HFFc6 (cell line): Measurements from ENCODE around the gene SCO2. TPM values are rescaled to one million over a fixed set of nuclear protein-coding genes. Genes with fewer than 3 reads are reported as not detected.

ENCODE experiments used
- DNase-seq: peaks from one replicate; pipeline ENCODE4 v3.0.0-alpha.2; 2018
- H3K27ac Mint-ChIP-seq: 2 replicates; pipeline ENCODE4 v1.8.0; 2020; ENCODE audit warnings: mild to moderate bottlenecking, mixed read lengths
- H3K27me3 Mint-ChIP-seq: 2 replicates; pipeline ENCODE4 v1.8.0; 2021; ENCODE audit warnings: mild to moderate bottlenecking, moderate library complexity, mixed read lengths; ENCODE audit not compliant: insufficient read depth
- H3K36me3 Mint-ChIP-seq: 2 replicates; pipeline ENCODE4 v1.8.0; 2021; ENCODE audit warnings: low read depth, mixed read lengths
- H3K4me1 Mint-ChIP-seq: 2 replicates; pipeline ENCODE4 v1.8.0; 2020; ENCODE audit warnings: low read depth, mixed read lengths
- H3K4me3 Mint-ChIP-seq: 2 replicates; pipeline ENCODE4 v1.8.0; 2020; ENCODE audit warnings: mild to moderate bottlenecking, moderate library complexity, mixed read lengths
- H3K9me3 Mint-ChIP-seq: 2 replicates; pipeline ENCODE4 v1.8.0; 2020; ENCODE audit warnings: mild to moderate bottlenecking, mixed read lengths
- total RNA-seq, 6 experiments: library from RNA; stranded (reverse); fragmentation: NEBNext Ultra II Directional; extraction: Animal tissue kit (Norgen Biotek cat#: 25700); gene quantifications; 2 replicates in 1 of 6; 3 replicates in 5 of 6; pipeline ENCODE4 v1.2.3, GENCODE V29; 2021
- TF ChIP-seq, protein P1 (sequence below): fragments of 200-600 bp; sonication (generic); IDR thresholded peaks from 2 replicates; pipeline ENCODE4 v1.5.0; 2021; ENCODE audit warnings: antibody characterized with exemption, mild to moderate bottlenecking

SCO2 gene
- total RNA-seq, 6 experiments from 2014 or later = 2.7 to 11.1 (median 9.7) TPM

DNA sequence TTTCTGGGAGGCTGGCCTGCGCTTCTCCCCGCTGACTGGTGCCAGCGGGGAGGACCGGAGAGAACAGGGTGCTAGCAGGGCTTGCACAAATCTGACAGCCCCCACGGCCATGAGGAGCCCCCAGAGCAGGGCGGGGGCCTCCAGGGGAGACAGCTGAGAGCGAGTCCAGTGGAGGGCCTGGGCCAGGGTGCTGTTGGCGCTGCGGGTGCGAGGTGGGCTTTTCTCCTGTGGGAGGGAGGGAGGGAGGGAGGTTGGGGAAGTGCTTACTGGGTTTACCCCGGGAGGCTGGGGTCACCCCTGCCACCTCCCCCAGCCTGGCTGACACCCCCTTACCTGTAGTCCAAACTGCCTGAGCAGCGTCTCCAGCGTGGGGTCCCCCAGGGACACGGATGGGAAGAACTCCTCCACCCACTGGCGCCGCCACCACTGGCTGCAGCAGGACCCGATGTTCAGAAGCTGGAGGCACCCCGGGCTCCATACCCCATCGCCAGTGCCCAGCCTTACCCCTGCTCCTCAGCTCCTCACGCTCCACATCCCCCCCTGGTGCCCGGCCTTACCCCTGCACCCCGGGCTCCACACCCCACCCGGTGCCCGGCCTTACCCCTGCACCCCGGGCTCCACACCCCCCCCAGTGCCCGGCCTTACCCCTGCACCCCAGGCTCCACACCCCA lies 21.8 kb downstream of the SCO2 start:
- Mint-ChIP-seq H3K4me3 (no peak overlapping the region), H3K36me3 (no peaks in the 10 kb centered on the region), H3K4me1 (peaks cover 3% of the 10 kb centered on the region; the same call in 1 of the 2 replicates), H3K27me3 (no peaks in the 10 kb centered on the region), H3K9me3 (no peaks in the 10 kb centered on the region), H3K27ac (no peak overlapping the region)
- TF ChIP-seq, protein P1, sequence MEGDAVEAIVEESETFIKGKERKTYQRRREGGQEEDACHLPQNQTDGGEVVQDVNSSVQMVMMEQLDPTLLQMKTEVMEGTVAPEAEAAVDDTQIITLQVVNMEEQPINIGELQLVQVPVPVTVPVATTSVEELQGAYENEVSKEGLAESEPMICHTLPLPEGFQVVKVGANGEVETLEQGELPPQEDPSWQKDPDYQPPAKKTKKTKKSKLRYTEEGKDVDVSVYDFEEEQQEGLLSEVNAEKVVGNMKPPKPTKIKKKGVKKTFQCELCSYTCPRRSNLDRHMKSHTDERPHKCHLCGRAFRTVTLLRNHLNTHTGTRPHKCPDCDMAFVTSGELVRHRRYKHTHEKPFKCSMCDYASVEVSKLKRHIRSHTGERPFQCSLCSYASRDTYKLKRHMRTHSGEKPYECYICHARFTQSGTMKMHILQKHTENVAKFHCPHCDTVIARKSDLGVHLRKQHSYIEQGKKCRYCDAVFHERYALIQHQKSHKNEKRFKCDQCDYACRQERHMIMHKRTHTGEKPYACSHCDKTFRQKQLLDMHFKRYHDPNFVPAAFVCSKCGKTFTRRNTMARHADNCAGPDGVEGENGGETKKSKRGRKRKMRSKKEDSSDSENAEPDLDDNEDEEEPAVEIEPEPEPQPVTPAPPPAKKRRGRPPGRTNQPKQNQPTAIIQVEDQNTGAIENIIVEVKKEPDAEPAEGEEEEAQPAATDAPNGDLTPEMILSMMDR = peak; percentile 36
- DNase-seq = no peak

DNA sequence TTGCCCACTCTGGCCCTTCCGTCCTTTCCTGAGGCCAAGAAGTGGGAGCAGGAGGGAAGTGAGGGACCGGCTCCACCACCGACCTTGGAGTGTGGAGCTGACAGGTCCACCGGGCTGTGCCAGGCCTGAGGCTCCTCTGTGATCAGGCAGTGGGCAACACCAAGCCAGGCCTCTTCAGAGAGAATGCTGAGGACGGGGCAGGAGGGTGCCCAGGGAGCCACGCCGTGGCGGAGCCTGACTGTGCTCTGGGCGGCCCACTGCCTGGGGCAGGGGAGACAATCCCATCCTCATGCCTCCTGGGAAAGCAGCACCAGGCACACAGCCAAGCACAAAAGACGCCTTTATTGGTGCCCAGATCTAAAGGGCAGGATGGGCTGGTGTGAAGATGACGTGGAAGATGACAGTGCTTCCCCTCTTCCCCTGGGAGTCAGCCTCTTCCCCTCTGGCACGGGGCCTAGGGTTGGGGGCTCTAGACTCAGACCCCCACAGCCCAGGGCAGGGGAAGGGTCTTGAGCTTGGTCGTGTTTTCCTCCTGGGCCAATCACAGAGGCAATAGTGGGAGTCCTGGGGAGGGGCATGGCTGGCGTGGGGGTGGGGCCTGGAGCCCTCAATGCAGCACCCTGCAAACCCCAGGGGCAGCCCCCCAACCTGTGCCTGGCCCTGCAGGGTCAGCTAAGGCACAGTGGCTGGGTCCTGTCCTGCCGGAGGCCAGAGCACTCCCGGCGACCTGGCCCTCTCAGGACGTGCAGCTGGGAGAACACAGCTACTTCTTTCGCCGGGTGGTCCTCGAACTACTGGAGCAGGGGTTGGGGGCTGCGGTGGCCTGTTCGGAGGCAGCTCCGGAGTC lies 22.5 kb downstream of the SCO2 start:
- H3K27me3 Mint-ChIP-seq = peaks cover under 1% of the 10 kb centered on the region; the same call in 1 of the 2 replicates
- TF ChIP-seq, protein P1 = no peak
- H3K36me3 Mint-ChIP-seq = no peaks in the 10 kb centered on the region
- no peak for DNase-seq
- H3K4me1 Mint-ChIP-seq = peaks cover 6% of the 10 kb centered on the region; the same call in 1 of the 2 replicates
- H3K27ac Mint-ChIP-seq = no peak overlapping the region
- no peak overlapping the region for H3K4me3 Mint-ChIP-seq
- H3K9me3 Mint-ChIP-seq = no peaks in the 10 kb centered on the region

DNA sequence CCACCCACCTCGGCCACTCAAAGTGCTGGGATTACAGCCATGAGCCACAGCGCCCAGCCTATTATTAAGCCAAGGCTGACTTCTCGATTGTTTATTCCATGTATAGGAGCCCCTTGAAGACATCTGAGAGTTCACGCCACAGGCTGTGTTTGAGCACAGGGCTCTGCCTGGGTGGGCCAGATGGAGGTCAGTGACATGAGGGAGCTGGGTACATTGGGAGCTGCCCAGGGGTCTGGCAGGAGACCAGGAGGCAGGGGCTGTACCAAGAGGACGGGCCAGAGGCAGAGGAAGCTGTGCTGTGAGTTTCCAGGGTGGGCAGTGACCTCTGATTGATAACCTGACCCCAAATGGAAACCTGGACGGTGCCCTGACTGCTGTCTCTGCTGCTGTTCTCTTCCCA lies 23.3 kb downstream of the SCO2 start:
- Mint-ChIP-seq H3K36me3 (no peaks in the 10 kb centered on the region), H3K4me1 (peaks cover 6% of the 10 kb centered on the region; the same call in 1 of the 2 replicates), H3K4me3 (no peak overlapping the region), H3K27me3 (peaks cover 3% of the 10 kb centered on the region), H3K27ac (no peak overlapping the region), H3K9me3 (no peaks in the 10 kb centered on the region)
- TF ChIP-seq, protein P1 = no peak
- DNase-seq = no peak

DNA sequence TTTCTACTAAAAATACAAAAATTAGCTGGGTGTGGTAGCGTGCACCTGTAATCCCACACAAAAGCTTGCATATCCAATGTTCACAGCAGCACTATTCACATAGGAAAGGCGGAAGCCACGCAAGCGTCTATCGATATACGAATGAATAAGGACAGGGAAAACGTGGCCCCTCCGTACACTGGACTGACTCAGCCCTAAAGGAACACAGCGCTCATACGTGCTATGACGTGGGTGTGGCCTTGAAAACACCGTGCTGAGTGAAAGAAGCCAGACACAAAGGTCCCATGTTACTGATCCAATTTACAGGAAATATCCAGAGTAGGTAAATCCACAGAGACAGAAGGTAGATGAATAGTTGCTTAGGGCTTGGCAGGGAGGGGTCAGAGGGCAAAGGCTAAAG lies 24.9 kb downstream of the SCO2 start:
- no peak overlapping the region for H3K4me3 Mint-ChIP-seq
- H3K36me3 Mint-ChIP-seq = no peaks in the 10 kb centered on the region

DNA sequence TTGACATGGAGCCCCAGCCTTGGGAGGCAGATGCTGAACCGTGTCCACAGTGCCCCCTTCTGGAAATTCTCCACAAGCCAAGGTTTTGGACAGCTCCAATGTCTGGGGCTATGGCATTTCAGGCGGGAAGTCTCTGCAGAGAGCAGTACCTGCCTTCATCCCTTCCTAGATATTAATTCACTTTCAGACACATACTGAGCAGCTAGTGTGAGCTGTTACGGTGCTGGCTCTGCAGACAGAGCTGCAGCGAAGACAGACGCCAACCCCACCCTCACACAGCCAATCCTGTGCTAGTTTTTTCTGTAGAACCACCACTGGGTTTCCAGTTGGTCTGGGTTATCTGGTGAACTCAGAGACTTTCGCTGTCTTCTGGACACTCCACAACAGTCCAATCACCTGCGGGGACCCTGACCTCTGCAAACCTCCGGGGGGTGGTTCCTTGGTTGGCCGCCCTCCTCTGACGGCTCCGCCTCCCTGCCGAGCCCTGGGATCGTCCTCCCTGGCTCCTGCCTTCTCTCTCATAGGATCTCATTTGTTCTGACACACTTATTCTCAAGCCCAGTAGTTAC lies 27.0 kb downstream of the SCO2 start:
- no peaks in the 10 kb centered on the region for H3K9me3 Mint-ChIP-seq
- TF ChIP-seq, protein P1 = peak; percentile 81
- H3K27ac Mint-ChIP-seq = no peak overlapping the region
- peaks cover 6% of the 10 kb centered on the region; the same call in 1 of the 2 replicates for H3K4me1 Mint-ChIP-seq
- peaks cover 8% of the 10 kb centered on the region for H3K27me3 Mint-ChIP-seq
- no peak overlapping the region for H3K4me3 Mint-ChIP-seq
- peak; percentile 39 for DNase-seq
- H3K36me3 Mint-ChIP-seq = no peaks in the 10 kb centered on the region

More for the DNA sequence above, 24.9 kb downstream of the SCO2 start:
- Mint-ChIP-seq H3K27me3 (peaks cover 6% of the 10 kb centered on the region), H3K4me1 (peaks cover 6% of the 10 kb centered on the region; the same call in 1 of the 2 replicates), H3K9me3 (no peaks in the 10 kb centered on the region), H3K27ac (no peak overlapping the region)
- TF ChIP-seq, protein P1 = no peak
- no peak for DNase-seq
